ENCODE results near the gene LGALS16. TPM values are rescaled to one million over a fixed set of nuclear protein-coding genes. Genes with fewer than 3 reads are reported as not detected.
A peak's percentile ranks its signal among the peaks of the same experiment; 100 is the strongest.
"Not testable (repeated sequence)": the region's sequence is repeated elsewhere in the genome, so short reads cannot be mapped to it uniquely, and the experiment has no call there.

LGALS16 gene
- total and polyA plus RNA-seq, 10 of the 15 experiments (the other 5 are each of a cell fraction or from before 2014, with no cell fraction given), result not detected

GRCh38 chr19:39623946-39624345 is 31.8 kb upstream of the LGALS16 start (continued):
- TF ChIP-seq CTCF (IDR thresholded peaks at IDR 0.05 in 2 of 3, conservative IDR thresholded peaks at IDR 0.05 in 1 of 3; ENCODE audit: control insufficient read depth in 2 of 3, extremely low read depth in 1 of 3, insufficient read depth in 1 of 3, low read depth in 3 of 3, low read length in 3 of 3), result no peak
- no peak for TF ChIP-seq SMARCA5 (IDR thresholded peaks at IDR 0.05)
- no peak for TF ChIP-seq MYB (IDR thresholded peaks at IDR 0.05; ENCODE audit: borderline replicate concordance, low read depth, low read length)
- TF ChIP-seq RAD51 (IDR thresholded peaks at IDR 0.05), result no peak
- no peak for TF ChIP-seq BCL11A (IDR thresholded peaks at IDR 0.05; ENCODE audit: low read depth, low read length)
- TF ChIP-seq CEBPZ (IDR thresholded peaks at IDR 0.05; ENCODE audit: low read depth, low read length), result no peak
- TF ChIP-seq BRCA1 (IDR thresholded peaks at IDR 0.05; ENCODE audit: low read depth, low read length), result no peak

GRCh38 chr19:39627631-39628030 is 28.1 kb upstream of the LGALS16 start:
- TF ChIP-seq RAD21 (IDR thresholded peaks at IDR 0.05; ENCODE audit: insufficient read depth, low read depth, low read length) (peak; percentile 54), CTCF (IDR thresholded peaks at IDR 0.05 in 2 of 3, conservative IDR thresholded peaks at IDR 0.05 in 1 of 3; ENCODE audit: control insufficient read depth in 2 of 3, extremely low read depth in 1 of 3, insufficient read depth in 1 of 3, low read depth in 3 of 3, low read length in 3 of 3) (peak; percentile 4 to 22 (median 18); a peak in 3 of 6 replicates)
- H3K4me1 ChIP-seq (ENCODE audit: control insufficient read depth, insufficient read depth, low read length); H3K9ac ChIP-seq (ENCODE audit: control insufficient read depth, insufficient read depth, low read length); DNase-seq (ENCODE audit: low read depth, low spot score); H3K9me3 ChIP-seq (replicated peaks; ENCODE audit: control insufficient read depth, insufficient read depth, low read length); H3K36me3 ChIP-seq (ENCODE audit: control insufficient read depth in 2 of 2, insufficient read depth in 2 of 2, low read length in 1 of 2); H3K27ac ChIP-seq (ENCODE audit: control insufficient read depth, insufficient read depth); BruUV-seq (replicated peaks); H3K4me3 ChIP-seq; H3K27me3 ChIP-seq (replicated peaks in 1 of 2; ENCODE audit: control insufficient read depth in 2 of 2, insufficient read depth in 2 of 2, low read length in 1 of 2); in situ Hi-C loops (cut with MboI); ATAC-seq; POLR2A ChIA-PET; H4K20me1 ChIP-seq (ENCODE audit: control insufficient read depth, insufficient read depth); H3K79me2 ChIP-seq (ENCODE audit: control insufficient read depth, insufficient read depth, low read length); H3K4me2 ChIP-seq (ENCODE audit: control insufficient read depth, insufficient read depth); H2AFZ ChIP-seq (ENCODE audit: control insufficient read depth, low read depth, low read length): not testable (repeated sequence)
- SMC1A ChIA-PET (ENCODE audit: uncharacterized antibody, unreplicated experiment), result interaction anchor here (1.0 to 2.1 kb wide), 5 partner anchors 19 to 215 kb away, joined by 3 to 8 read pairs (median 4); no protein-coding TSS in a partner anchor
- RAD21 ChIA-PET (ENCODE audit: unreplicated experiment), result interaction anchor here (1.0 to 1.6 kb wide), 2 partner anchors 76 to 83 kb away, joined by 5 to 7 read pairs; no protein-coding TSS in a partner anchor
- peak; percentile 44 for FAIRE-seq
- CTCF ChIA-PET, result interaction anchor here (0.9 to 2.6 kb wide), 3 partner anchors 35 to 76 kb away, joined by 3 to 16 read pairs (median 3); no protein-coding TSS in a partner anchor
- intact Hi-C loops (cut with micrococcal nuclease; ENCODE audit: unreplicated experiment), result loop anchor here (2.0 kb wide), 1 partner anchor 77 kb away; no protein-coding TSS in a partner anchor
- WGBS (ENCODE audit: insufficient coverage, insufficient replicate concordance, low lambda C conversion rate, missing lambda C conversion rate), result 0% methylated on average over 2 of the region's 2 CpGs

Data from GM12878 (cell line).